Measurements from ENCODE around the gene ADCY4. TPM values are rescaled to one million over a fixed set of nuclear protein-coding genes. Genes with fewer than 3 reads are reported as not detected.

ADCY4 gene
- total and polyA plus RNA-seq, 2 of the 13 experiments (the other 11 are each of a cell fraction or from before 2014, with no cell fraction given), result 0.03 TPM; not detected in 1

DNA sequence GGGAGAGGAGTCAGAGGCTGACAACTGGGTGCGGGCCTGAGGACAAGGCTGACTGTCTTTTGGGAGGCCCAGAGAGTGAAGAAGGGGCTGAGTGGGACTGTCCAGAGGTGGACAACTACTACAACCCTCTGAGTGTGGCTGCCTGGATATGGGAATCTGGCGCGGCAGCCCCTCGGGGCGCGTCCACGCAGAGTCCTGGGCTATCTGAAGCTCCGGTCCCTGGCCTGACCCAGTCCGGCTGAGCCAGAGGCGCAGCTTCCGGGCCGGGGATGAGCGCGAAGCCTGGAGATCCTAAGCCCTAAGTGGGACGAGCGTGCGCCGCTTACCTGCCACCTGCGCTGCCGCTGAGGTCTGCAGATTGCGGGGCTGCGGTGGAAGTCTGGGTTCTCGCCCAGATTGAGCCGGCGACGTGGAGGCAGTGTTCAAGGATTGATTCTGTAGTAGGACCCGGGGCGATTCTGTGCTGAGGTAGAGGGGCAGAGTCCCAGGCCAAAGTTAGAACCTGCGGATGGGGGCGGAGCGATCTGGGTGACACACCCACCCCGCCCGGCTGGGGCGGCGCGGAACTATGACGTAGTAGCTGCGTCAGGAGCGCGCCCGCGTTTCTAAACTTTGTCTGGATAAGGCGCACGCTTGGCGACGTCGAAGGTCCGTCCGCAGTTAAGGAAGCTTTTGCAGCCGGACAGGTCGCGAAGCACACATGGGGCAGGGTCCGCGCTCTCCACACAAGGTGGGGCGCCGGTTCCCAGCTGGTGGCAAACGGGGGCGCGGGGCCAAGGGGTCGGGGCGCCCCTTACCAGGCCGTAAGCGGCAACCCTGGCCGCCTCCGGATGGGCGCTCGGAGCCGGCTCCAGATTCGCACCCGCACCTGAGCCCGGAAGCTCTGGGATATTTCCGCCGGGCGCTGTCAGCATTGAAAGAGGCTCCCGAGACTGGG, 35.3 kb downstream of the ADCY4 start, which contains the start of the genes DHRS1 and NOP9 (continued):
- TF ChIP-seq, protein P1, sequence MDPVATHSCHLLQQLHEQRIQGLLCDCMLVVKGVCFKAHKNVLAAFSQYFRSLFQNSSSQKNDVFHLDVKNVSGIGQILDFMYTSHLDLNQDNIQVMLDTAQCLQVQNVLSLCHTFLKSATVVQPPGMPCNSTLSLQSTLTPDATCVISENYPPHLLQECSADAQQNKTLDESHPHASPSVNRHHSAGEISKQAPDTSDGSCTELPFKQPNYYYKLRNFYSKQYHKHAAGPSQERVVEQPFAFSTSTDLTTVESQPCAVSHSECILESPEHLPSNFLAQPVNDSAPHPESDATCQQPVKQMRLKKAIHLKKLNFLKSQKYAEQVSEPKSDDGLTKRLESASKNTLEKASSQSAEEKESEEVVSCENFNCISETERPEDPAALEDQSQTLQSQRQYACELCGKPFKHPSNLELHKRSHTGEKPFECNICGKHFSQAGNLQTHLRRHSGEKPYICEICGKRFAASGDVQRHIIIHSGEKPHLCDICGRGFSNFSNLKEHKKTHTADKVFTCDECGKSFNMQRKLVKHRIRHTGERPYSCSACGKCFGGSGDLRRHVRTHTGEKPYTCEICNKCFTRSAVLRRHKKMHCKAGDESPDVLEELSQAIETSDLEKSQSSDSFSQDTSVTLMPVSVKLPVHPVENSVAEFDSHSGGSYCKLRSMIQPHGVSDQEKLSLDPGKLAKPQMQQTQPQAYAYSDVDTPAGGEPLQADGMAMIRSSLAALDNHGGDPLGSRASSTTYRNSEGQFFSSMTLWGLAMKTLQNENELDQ (CRISPR knock-in tag; IDR thresholded peaks at IDR 0.05; ENCODE audit: borderline replicate concordance), result peak; percentile 24; the same call in 1 of the 2 replicates
- TF ChIP-seq ZNF430 (CRISPR knock-in tag; IDR thresholded peaks at IDR 0.05), result no peak; the same call in none of the 2 replicates
- peak; percentile 34 for TF ChIP-seq CHD2 (IDR thresholded peaks at IDR 0.05; ENCODE audit: low read depth, low read length)
- peak; percentile 98 to 100; a peak in 3 of 4 replicates for TF ChIP-seq KLF16 (CRISPR knock-in tag; IDR thresholded peaks at IDR 0.05)
- TF ChIP-seq MIXL1 (CRISPR knock-in tag; IDR thresholded peaks at IDR 0.05), result no peak; the same call in 1 of the 2 replicates
- TF ChIP-seq GPN1 (CRISPR knock-in tag; IDR thresholded peaks at IDR 0.05; ENCODE audit: borderline replicate concordance), result peak; percentile 87; the same call in 1 of the 2 replicates
- TF ChIP-seq ZNF570 (CRISPR knock-in tag; IDR thresholded peaks at IDR 0.05; ENCODE audit: borderline replicate concordance), result no peak
- TF ChIP-seq ZSCAN29 (CRISPR knock-in tag; conservative IDR thresholded peaks at IDR 0.05), result peak; percentile 93
- TF ChIP-seq, protein P2, sequence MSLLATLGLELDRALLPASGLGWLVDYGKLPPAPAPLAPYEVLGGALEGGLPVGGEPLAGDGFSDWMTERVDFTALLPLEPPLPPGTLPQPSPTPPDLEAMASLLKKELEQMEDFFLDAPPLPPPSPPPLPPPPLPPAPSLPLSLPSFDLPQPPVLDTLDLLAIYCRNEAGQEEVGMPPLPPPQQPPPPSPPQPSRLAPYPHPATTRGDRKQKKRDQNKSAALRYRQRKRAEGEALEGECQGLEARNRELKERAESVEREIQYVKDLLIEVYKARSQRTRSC (CRISPR knock-in tag; IDR thresholded peaks at IDR 0.05; ENCODE audit: low read depth), result peak; percentile 19; the same call in 1 of the 2 replicates
- TF ChIP-seq, protein P3, sequence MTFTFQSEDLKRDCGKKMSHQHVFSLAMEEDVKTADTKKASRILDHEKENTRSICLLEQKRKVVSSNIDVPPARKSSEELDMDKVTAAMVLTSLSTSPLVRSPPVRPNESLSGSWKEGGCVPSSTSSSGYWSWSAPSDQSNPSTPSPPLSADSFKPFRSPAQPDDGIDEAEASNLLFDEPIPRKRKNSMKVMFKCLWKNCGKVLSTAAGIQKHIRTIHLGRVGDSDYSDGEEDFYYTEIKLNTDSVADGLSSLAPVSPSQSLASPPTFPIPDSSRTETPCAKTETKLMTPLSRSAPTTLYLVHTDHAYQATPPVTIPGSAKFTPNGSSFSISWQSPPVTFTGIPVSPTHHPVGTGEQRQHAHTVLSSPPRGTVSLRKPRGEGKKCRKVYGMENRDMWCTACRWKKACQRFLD (CRISPR knock-in tag; IDR thresholded peaks at IDR 0.05; ENCODE audit: borderline replicate concordance), result peak; percentile 99
- peak; percentile 100 for TF ChIP-seq HDAC1 (CRISPR knock-in tag; IDR thresholded peaks at IDR 0.05)
- peak; percentile 44 for TF ChIP-seq U2AF1 (optimal IDR thresholded peaks at IDR 0.05; ENCODE audit: low read depth, low read length)
- peak; percentile 99 for TF ChIP-seq ZNF556 (CRISPR knock-in tag; IDR thresholded peaks at IDR 0.05; ENCODE audit: borderline replicate concordance)
- TF ChIP-seq KMT2B (CRISPR knock-in tag; IDR thresholded peaks at IDR 0.05), result peak; percentile 100
- TF ChIP-seq FOSL1 (CRISPR knock-in tag; IDR thresholded peaks at IDR 0.05; ENCODE audit: borderline replicate concordance), result peak; percentile 62; the same call in 1 of the 2 replicates
- peak; percentile 95 for TF ChIP-seq TBX2 (CRISPR knock-in tag; IDR thresholded peaks at IDR 0.05; ENCODE audit: borderline replicate concordance)
- TF ChIP-seq, protein P4, sequence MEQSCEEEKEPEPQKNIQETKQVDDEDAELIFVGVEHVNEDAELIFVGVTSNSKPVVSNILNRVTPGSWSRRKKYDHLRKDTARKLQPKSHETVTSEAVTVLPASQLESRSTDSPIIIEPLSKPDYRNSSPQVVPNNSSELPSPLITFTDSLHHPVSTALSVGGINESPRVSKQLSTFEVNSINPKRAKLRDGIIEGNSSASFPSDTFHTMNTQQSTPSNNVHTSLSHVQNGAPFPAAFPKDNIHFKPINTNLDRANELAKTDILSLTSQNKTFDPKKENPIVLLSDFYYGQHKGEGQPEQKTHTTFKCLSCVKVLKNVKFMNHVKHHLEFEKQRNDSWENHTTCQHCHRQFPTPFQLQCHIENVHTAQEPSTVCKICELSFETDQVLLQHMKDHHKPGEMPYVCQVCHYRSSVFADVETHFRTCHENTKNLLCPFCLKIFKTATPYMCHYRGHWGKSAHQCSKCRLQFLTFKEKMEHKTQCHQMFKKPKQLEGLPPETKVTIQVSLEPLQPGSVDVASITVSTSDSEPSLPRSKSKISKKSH (CRISPR knock-in tag; IDR thresholded peaks at IDR 0.05; ENCODE audit: borderline replicate concordance), result peak; percentile 97
- TF ChIP-seq, protein P5, sequence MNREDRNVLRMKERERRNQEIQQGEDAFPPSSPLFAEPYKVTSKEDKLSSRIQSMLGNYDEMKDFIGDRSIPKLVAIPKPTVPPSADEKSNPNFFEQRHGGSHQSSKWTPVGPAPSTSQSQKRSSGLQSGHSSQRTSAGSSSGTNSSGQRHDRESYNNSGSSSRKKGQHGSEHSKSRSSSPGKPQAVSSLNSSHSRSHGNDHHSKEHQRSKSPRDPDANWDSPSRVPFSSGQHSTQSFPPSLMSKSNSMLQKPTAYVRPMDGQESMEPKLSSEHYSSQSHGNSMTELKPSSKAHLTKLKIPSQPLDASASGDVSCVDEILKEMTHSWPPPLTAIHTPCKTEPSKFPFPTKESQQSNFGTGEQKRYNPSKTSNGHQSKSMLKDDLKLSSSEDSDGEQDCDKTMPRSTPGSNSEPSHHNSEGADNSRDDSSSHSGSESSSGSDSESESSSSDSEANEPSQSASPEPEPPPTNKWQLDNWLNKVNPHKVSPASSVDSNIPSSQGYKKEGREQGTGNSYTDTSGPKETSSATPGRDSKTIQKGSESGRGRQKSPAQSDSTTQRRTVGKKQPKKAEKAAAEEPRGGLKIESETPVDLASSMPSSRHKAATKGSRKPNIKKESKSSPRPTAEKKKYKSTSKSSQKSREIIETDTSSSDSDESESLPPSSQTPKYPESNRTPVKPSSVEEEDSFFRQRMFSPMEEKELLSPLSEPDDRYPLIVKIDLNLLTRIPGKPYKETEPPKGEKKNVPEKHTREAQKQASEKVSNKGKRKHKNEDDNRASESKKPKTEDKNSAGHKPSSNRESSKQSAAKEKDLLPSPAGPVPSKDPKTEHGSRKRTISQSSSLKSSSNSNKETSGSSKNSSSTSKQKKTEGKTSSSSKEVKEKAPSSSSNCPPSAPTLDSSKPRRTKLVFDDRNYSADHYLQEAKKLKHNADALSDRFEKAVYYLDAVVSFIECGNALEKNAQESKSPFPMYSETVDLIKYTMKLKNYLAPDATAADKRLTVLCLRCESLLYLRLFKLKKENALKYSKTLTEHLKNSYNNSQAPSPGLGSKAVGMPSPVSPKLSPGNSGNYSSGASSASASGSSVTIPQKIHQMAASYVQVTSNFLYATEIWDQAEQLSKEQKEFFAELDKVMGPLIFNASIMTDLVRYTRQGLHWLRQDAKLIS (CRISPR knock-in tag; IDR thresholded peaks at IDR 0.05), result no peak; the same call in 1 of the 2 replicates

Measured in HepG2 (cell line).